ENCODE measurements around the gene TBC1D3B.
"Not testable (repeated sequence)": the region's sequence is repeated elsewhere in the genome, so short reads cannot be mapped to it uniquely, and the experiment has no call there.

TBC1D3B gene

GRCh38 chr17:36168836-36169235 lies 7.6 kb downstream of the TBC1D3B start:
- not testable (repeated sequence) for DNase-seq

GRCh38 chr17:36153895-36154610 lies 22.4 kb downstream of the TBC1D3B start:
- DNase-seq = no peak

GRCh38 chr17:36152639-36153120 lies 23.8 kb downstream of the TBC1D3B start:
- DNase-seq = peak; percentile 55 to 66

- no peak for DNase-seq
Measured at GRCh38 chr17:36151891-36152638, 24.4 kb downstream of the TBC1D3B start.

- peak; percentile 34 to 52 for DNase-seq
Measured at GRCh38 chr17:36149296-36149820, 27.1 kb downstream of the TBC1D3B start.

GRCh38 chr17:36148559-36149295 lies 27.7 kb downstream of the TBC1D3B start:
- peak; percentile 92 to 96 for DNase-seq

GRCh38 chr17:36147601-36148000 lies 28.8 kb downstream of the TBC1D3B start:
- no peak for DNase-seq

GRCh38 chr17:36144981-36145729 lies 31.3 kb downstream of the TBC1D3B start:
- no peak for DNase-seq

GRCh38 chr17:36144014-36144413 lies 32.4 kb downstream of the TBC1D3B start:
- no peak for DNase-seq

GRCh38 chr17:36142806-36143205 lies 33.6 kb downstream of the TBC1D3B start:
- no peak for DNase-seq

GRCh38 chr17:36142235-36142634 lies 34.2 kb downstream of the TBC1D3B start:
- DNase-seq = no peak

- DNase-seq = no peak
Measured at GRCh38 chr17:36136439-36136838, 40.0 kb downstream of the TBC1D3B start.

GRCh38 chr17:36136036-36136435 lies 40.4 kb downstream of the TBC1D3B start:
- DNase-seq = no peak

- no peak for DNase-seq
Measured at GRCh38 chr17:36135465-36135864, 41.0 kb downstream of the TBC1D3B start.

GRCh38 chr17:36133602-36134236 lies 42.7 kb downstream of the TBC1D3B start:
- no peak for DNase-seq

GRCh38 chr17:36132421-36132831 lies 44.0 kb downstream of the TBC1D3B start:
- no peak for DNase-seq

- no peak for DNase-seq
Measured at GRCh38 chr17:36131931-36132330, 44.5 kb downstream of the TBC1D3B start.

GRCh38 chr17:36131421-36131820 lies 45.0 kb downstream of the TBC1D3B start:
- peak; percentile 98 to 99 for DNase-seq

GRCh38 chr17:36130346-36130745 lies 46.1 kb downstream of the TBC1D3B start:
- peak in 1 of 2 experiments; percentile 36 for DNase-seq

- no peak for DNase-seq
Measured at GRCh38 chr17:36129616-36130015, 46.8 kb downstream of the TBC1D3B start.

- DNase-seq = no peak
Measured at GRCh38 chr17:36128411-36128978, 47.9 kb downstream of the TBC1D3B start.

All from Kasumi-1 (cell line).